Memory B cell (primary cell): ENCODE measurements around the gene SUN1.
"Not testable (repeated sequence)": the region's sequence is repeated elsewhere in the genome, so short reads cannot be mapped to it uniquely, and the experiment has no call there.

ENCODE experiments used
- ATAC-seq: fragments of 150-1000 bp; cut with Tn5 transposase; 2 replicates; pipeline ENCODE4 v1.10.0; 2021; ENCODE audit warnings: low read depth, mild to moderate bottlenecking, moderate library complexity
- DNase-seq, 2 donors: peaks; one replicate each; pipeline ENCODE4 v3.0.0; 2022; ENCODE audit warnings: low spot score in 2 of 2
- H3K27ac Mint-ChIP-seq: one replicate; pipeline ENCODE4 v1.8.0; 2022; ENCODE audit warnings: mild to moderate bottlenecking, moderate library complexity, mixed read lengths
- H3K27me3 Mint-ChIP-seq: one replicate; pipeline ENCODE4 v1.8.0; 2022; ENCODE audit warnings: mixed read lengths
- H3K36me3 Mint-ChIP-seq: one replicate; pipeline ENCODE4 v1.8.0; 2022; ENCODE audit warnings: mild to moderate bottlenecking, mixed read lengths
- H3K4me1 Mint-ChIP-seq: one replicate; pipeline ENCODE4 v1.8.0; 2022; ENCODE audit warnings: mixed read lengths
- H3K4me3 Mint-ChIP-seq: one replicate; pipeline ENCODE4 v1.8.0; 2022; ENCODE audit warnings: mild to moderate bottlenecking, moderate library complexity, mixed read lengths
- H3K9me3 Mint-ChIP-seq: one replicate; pipeline ENCODE4 v1.8.0; 2022; ENCODE audit warnings: mixed read lengths

The SUN1 gene

GRCh38 chr7:846958-847650 is 14.8 kb downstream of the SUN1 start:
- peak in 1 of 2 donors; percentile 31 for DNase-seq
- H3K4me1 Mint-ChIP-seq, H3K9me3 Mint-ChIP-seq, H3K27me3 Mint-ChIP-seq, H3K4me3 Mint-ChIP-seq, H3K27ac Mint-ChIP-seq: not testable (repeated sequence)
- ATAC-seq = peak; percentile 74
- H3K36me3 Mint-ChIP-seq = peaks cover 17% of the 10 kb centered on the region

DNA sequence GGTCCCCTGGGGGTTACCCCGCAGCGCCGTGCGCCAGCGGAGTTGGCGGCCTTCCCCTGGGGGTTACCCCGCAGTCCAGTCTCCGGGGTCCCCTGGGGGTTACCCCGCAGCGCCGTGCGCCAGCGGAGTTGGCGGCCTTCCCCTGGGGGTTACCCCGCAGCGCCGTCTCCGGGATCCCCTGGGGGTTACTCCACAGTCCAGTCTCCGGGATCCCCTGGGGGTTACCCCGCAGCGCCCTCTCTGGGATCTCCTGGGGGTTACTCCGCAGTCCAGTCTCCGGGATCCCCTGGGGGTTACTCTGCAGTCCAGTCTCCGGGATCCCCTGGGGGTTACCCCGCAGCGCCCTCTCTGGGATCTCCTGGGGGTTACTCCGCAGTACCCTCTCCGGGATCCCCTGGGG is 15.5 kb downstream of the SUN1 start:
- not testable (repeated sequence) for H3K4me1 Mint-ChIP-seq, H3K4me3 Mint-ChIP-seq, H3K9me3 Mint-ChIP-seq, H3K27ac Mint-ChIP-seq, H3K27me3 Mint-ChIP-seq
- peak in 1 of 2 donors; percentile 35 for DNase-seq
- peak; percentile 29 for ATAC-seq
- peaks cover 16% of the 10 kb centered on the region for H3K36me3 Mint-ChIP-seq

GRCh38 chr7:849145-849544 is 16.9 kb downstream of the SUN1 start:
- DNase-seq = no peak
- Mint-ChIP-seq H3K4me3 (no peak overlapping the region), H3K27ac (no peak overlapping the region), H3K27me3 (no peaks in the 10 kb centered on the region), H3K36me3 (peaks cover 17% of the 10 kb centered on the region), H3K9me3 (no peaks in the 10 kb centered on the region), H3K4me1 (no peaks in the 10 kb centered on the region)
- ATAC-seq = no peak

GRCh38 chr7:849781-850180 is 17.5 kb downstream of the SUN1 start:
- ATAC-seq = no peak
- H3K4me3 Mint-ChIP-seq = no peak overlapping the region

DNA sequence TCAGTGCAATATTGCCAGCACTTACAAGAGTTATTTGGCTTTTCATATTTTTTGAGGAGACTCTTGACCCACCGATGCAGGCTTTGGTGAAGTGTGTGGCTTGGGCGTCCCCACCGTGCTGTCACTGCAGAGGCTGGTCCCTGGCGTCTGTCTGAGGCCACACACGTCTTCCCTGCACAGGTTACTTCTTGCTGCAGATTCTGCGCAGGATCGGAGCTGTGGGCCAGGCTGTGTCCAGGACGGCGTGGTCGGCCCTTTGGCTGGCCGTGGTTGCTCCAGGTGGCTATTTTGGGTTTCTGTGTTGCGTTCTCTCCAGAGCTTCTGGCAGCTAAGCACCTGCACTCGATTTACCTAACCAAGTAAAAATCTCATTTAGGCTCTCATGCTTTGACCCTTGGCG is 18.9 kb downstream of the SUN1 start:
- Mint-ChIP-seq H3K9me3 (no peaks in the 10 kb centered on the region), H3K27me3 (no peaks in the 10 kb centered on the region), H3K36me3 (peaks cover 20% of the 10 kb centered on the region), H3K4me1 (no peaks in the 10 kb centered on the region), H3K4me3 (no peak overlapping the region), H3K27ac (no peak overlapping the region)
- no peak for ATAC-seq
- DNase-seq = no peak

More at GRCh38 chr7:849781-850180, 17.5 kb downstream of the SUN1 start:
- Mint-ChIP-seq H3K4me1 (no peaks in the 10 kb centered on the region), H3K9me3 (no peaks in the 10 kb centered on the region), H3K36me3 (peaks cover 19% of the 10 kb centered on the region), H3K27ac (no peak overlapping the region), H3K27me3 (no peaks in the 10 kb centered on the region)
- no peak for DNase-seq

DNA sequence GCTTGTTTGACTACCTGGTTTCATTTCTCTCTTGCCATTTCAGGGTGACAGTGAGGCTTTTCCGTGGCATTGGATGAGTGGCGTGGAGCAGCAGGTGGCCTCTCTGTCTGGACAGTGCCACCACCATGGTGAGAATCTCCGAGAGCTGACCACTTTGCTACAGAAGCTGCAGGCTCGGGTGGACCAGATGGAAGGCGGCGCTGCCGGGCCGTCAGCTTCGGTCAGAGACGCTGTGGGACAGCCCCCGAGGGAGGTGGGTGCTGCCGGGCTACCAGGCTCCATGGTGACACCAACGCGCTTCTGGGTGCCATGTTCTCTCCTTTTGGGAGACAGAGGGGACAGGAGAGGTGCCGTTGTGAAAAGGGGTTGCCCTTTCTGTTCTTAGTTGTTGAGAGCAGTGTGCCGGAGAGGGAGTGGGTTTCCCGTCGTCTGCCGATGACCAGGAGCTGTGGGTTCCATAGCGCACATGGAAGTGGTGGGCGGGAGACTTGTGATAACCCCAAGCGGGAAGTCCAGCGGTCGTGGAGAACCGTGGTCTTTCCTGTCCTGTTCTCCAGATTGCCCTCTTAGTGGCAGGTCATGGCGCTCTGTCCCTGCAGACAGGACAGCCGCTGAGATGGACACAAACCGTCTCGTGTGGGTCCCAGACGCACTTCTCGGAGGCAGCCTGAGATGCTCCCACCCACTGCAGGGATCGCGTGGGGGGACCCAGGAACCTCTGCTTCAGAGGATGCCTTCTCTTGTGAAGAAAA is 21.3 kb downstream of the SUN1 start:
- Mint-ChIP-seq H3K36me3 (peaks cover 26% of the 10 kb centered on the region), H3K4me3 (no peak overlapping the region), H3K4me1 (no peaks in the 10 kb centered on the region), H3K9me3 (no peaks in the 10 kb centered on the region), H3K27ac (peak overlapping the region; percentile 35), H3K27me3 (no peaks in the 10 kb centered on the region)
- ATAC-seq (no peak), DNase-seq (no peak)

DNA sequence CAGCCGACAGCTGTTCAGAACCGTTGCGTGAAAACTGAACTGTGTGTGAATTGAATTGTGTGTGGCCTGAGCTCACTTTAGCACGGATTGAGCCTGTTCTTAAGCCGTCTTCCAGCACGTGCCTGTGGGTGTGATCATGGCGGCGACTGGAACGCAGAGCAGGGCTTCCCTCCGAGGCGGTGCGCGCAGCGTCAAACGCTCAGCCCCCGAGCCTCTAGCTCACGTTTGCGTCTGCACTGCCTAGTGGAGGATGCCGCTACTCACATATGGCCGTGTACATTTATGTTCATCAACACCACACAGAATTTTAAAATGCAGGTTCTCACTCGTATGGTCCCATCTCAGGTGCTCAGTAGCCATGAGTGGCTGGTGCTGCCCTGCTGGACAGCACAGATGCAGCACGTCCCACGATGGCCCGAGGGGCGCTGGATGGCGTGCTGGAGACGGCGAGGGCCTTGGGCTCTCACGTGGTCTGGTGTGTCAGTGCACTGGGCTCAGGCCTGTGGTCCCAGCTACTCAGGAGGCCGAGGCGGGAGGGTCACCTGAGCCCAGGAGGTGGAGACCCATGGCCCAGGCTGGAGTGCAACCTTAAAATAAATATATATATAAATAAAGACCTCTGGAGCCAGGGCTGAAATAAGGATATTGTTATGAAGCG is 22.0 kb downstream of the SUN1 start:
- no peaks in the 10 kb centered on the region for H3K27me3 Mint-ChIP-seq
- ATAC-seq (no peak), DNase-seq (no peak)
- H3K36me3 Mint-ChIP-seq = peaks cover 27% of the 10 kb centered on the region
- no peak overlapping the region for H3K4me3 Mint-ChIP-seq
- no peaks in the 10 kb centered on the region for H3K4me1 Mint-ChIP-seq
- no peak overlapping the region for H3K27ac Mint-ChIP-seq
- H3K9me3 Mint-ChIP-seq = no peaks in the 10 kb centered on the region

DNA sequence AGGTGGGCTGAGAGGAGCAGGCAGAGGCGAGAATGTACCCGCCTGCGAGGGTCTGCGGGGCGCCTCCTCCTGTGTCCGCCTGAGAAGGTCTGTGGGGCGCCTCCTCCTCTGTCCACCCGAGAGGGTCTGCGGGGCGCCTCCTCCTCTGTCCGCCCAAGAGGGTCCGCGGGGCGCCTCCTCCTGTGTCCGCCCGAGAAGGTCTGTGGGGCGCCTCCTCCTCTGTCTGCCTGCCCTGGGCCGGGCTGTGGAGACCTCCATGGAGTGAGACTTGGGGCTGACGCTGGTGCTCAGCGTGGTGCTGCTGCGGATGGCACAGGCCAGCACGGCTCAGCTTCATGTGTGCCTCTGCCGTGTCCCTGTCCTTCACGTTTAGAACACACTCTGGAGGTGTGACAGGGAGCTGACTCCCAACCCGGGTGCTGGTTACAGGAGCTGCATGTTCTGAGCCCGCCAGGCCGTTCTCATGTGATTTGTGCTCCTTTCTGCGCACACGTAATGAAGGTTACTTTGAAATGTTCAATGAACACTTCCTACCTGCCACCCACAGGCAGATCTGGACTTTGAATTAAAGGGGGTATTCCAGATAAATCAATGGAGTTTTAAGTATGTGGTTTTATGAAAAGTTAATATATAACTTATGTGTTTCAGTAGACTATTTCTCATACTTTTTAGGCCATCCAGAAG is 23.6 kb downstream of the SUN1 start:
- no peak overlapping the region for H3K4me3 Mint-ChIP-seq
- H3K36me3 Mint-ChIP-seq = peaks cover 34% of the 10 kb centered on the region
- H3K4me1 Mint-ChIP-seq = no peaks in the 10 kb centered on the region
- H3K27me3 Mint-ChIP-seq = no peaks in the 10 kb centered on the region
- no peak for ATAC-seq
- H3K27ac Mint-ChIP-seq = no peak overlapping the region
- no peaks in the 10 kb centered on the region for H3K9me3 Mint-ChIP-seq
- no peak for DNase-seq

DNA sequence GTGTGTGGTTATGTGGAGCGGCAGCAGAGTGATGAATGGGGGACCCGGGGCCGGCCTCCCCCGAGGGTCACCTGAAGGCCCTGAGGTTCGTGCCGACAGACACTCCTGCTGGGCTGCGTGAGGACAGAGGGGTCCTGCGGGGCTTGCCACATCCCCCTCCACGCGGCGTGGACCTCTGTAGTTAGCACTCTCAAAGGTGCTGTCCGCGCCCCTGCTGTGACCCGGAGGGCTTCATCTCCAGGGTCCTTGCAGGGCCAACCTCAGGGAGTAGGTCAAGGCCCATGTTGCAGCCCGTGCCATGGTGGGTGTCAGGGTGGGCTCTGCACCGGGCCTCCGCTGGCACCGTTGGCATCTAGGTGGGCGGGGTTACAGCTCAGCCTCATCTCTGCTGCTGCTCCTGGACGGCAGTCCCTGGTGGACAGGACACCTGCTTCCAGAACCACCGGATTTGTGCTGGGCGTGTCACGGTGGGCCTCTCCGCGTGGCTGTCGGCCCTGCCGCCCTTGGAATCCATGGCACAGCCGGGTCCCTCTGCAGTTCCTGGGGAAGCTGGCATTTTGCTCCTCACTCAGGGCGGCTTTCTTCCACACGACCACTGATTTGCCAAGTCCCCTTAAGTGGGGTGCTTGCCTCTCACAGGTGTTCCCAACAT is 24.3 kb downstream of the SUN1 start:
- Mint-ChIP-seq H3K27me3 (no peaks in the 10 kb centered on the region), H3K4me1 (no peaks in the 10 kb centered on the region)

GRCh38 chr7:857661-858060 is 25.4 kb downstream of the SUN1 start:
- H3K9me3 Mint-ChIP-seq = no peaks in the 10 kb centered on the region
- no peak for ATAC-seq
- peaks cover 43% of the 10 kb centered on the region for H3K36me3 Mint-ChIP-seq
- no peak for DNase-seq
- H3K27ac Mint-ChIP-seq = peak overlapping the region; percentile 35
- H3K4me3 Mint-ChIP-seq = no peak overlapping the region
- H3K4me1 Mint-ChIP-seq = no peaks in the 10 kb centered on the region
- no peaks in the 10 kb centered on the region for H3K27me3 Mint-ChIP-seq

More for the DNA sequence above, 24.3 kb downstream of the SUN1 start:
- no peak overlapping the region for H3K27ac Mint-ChIP-seq
- H3K9me3 Mint-ChIP-seq = no peaks in the 10 kb centered on the region
- DNase-seq (no peak), ATAC-seq (no peak)
- H3K36me3 Mint-ChIP-seq = peaks cover 40% of the 10 kb centered on the region
- no peak overlapping the region for H3K4me3 Mint-ChIP-seq

GRCh38 chr7:859359-860030 is 27.2 kb downstream of the SUN1 start:
- DNase-seq (no peak), ATAC-seq (no peak)
- H3K27me3 Mint-ChIP-seq = no peaks in the 10 kb centered on the region
- no peak overlapping the region for H3K27ac Mint-ChIP-seq
- no peaks in the 10 kb centered on the region for H3K4me1 Mint-ChIP-seq
- H3K36me3 Mint-ChIP-seq = peaks cover 41% of the 10 kb centered on the region
- H3K4me3 Mint-ChIP-seq = no peak overlapping the region
- H3K9me3 Mint-ChIP-seq = no peaks in the 10 kb centered on the region

DNA sequence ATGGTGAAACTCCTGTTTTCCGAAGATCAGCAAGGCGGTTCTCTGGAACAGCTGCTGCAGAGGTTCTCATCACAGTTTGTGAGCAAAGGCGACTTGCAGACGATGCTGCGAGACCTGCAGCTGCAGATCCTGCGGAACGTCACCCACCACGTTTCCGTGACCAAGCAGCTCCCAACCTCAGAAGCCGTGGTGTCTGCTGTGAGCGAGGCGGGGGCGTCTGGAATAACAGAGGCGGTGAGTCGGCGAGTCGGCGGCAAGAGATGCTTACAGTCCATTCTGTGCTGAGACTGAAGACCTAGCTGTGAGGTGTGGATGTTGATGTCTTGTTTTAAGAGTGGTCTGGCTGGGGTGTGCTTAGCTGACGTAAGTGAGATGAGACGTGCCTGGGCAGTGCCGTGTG is 27.9 kb downstream of the SUN1 start:
- no peaks in the 10 kb centered on the region for H3K4me1 Mint-ChIP-seq
- no peaks in the 10 kb centered on the region for H3K9me3 Mint-ChIP-seq
- DNase-seq = no peak
- H3K4me3 Mint-ChIP-seq = no peak overlapping the region
- H3K27me3 Mint-ChIP-seq = no peaks in the 10 kb centered on the region
- H3K27ac Mint-ChIP-seq = no peak overlapping the region
- no peak for ATAC-seq
- peaks cover 44% of the 10 kb centered on the region for H3K36me3 Mint-ChIP-seq

GRCh38 chr7:861222-861621 is 28.9 kb downstream of the SUN1 start:
- DNase-seq (no peak), ATAC-seq (no peak)
- H3K36me3 Mint-ChIP-seq = peaks cover 48% of the 10 kb centered on the region
- no peaks in the 10 kb centered on the region for H3K27me3 Mint-ChIP-seq
- H3K4me3 Mint-ChIP-seq = no peak overlapping the region
- no peaks in the 10 kb centered on the region for H3K9me3 Mint-ChIP-seq
- no peaks in the 10 kb centered on the region for H3K4me1 Mint-ChIP-seq
- peak overlapping the region; percentile 7 for H3K27ac Mint-ChIP-seq
